HEK293T (cell line): ENCODE data around the gene RGS7BP.

ENCODE experiments used
- ARNT ChIP-seq: fragments of 450-650 bp; IDR thresholded peaks from 2 replicates; pipeline ENCODE4 v1.6.1; 2017; ENCODE audit warnings: mild to moderate bottlenecking
- BHLHE40 ChIP-seq: fragments of 450-650 bp; IDR thresholded peaks from 2 replicates; pipeline ENCODE4 v1.6.1; 2016; ENCODE audit warnings: mild to moderate bottlenecking, moderate library complexity, borderline replicate concordance
- FOXA1 ChIP-seq: fragments of 450-650 bp; IDR thresholded peaks from 2 replicates; pipeline ENCODE4 v1.6.1; 2016; ENCODE audit warnings: mild to moderate bottlenecking
- LEF1 ChIP-seq: fragments of 450-650 bp; IDR thresholded peaks from 2 replicates; pipeline ENCODE4 v1.6.1; 2017; ENCODE audit warnings: mild to moderate bottlenecking, borderline replicate concordance
- NFRKB ChIP-seq: fragments of 450-650 bp; IDR thresholded peaks from 2 replicates; pipeline ENCODE4 v1.6.1; 2016; ENCODE audit warnings: mild to moderate bottlenecking, moderate library complexity
- SP1 ChIP-seq: fragments of 450-650 bp; IDR thresholded peaks from 2 replicates; pipeline ENCODE4 v1.6.1; 2017
- SUZ12 ChIP-seq: fragments of 450-650 bp; IDR thresholded peaks from 2 replicates; pipeline ENCODE4 v1.6.1; 2016; ENCODE audit warnings: mild to moderate bottlenecking

DNA sequence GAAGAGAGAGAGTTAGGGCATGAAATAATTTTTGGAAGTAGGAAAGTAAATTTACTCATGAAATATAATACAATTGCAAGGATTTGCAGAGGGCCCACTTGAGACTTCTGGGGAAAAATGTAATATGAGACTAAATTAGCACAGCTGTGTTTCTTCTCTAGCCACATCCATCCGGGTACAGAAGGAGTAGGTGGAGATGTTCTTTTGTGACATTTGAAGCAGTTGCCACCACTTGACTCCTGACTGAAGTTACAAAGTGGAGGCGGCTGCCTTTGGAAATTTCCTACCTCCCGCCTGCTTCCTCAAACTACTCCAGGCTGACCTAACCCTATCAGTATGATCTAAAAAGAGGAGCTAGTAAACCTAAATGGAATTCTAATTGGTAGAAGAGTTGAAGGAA lies 126.4 kb downstream of the RGS7BP start:
- no peak for TF ChIP-seq FOXA1
- no peak for TF ChIP-seq SUZ12
- TF ChIP-seq BHLHE40: no peak
- no peak for TF ChIP-seq ARNT
- no peak for TF ChIP-seq NFRKB
- no peak for TF ChIP-seq SP1
- TF ChIP-seq LEF1: no peak
